Stimulated activated CD8-positive, alpha-beta memory T cell treated with anti-CD3 and anti-CD28 coated beads, Interleukin-7, amount 100 ng/mL, for 4 hours (primary cell): ENCODE measurements around the gene CYLD.

Experiments used
- DNase-seq, 2 donors: peaks; one replicate each; pipeline ENCODE4 v3.0.0-alpha.2; 2020; ENCODE audit warnings: low read depth in 2 of 2

The CYLD gene

DNA sequence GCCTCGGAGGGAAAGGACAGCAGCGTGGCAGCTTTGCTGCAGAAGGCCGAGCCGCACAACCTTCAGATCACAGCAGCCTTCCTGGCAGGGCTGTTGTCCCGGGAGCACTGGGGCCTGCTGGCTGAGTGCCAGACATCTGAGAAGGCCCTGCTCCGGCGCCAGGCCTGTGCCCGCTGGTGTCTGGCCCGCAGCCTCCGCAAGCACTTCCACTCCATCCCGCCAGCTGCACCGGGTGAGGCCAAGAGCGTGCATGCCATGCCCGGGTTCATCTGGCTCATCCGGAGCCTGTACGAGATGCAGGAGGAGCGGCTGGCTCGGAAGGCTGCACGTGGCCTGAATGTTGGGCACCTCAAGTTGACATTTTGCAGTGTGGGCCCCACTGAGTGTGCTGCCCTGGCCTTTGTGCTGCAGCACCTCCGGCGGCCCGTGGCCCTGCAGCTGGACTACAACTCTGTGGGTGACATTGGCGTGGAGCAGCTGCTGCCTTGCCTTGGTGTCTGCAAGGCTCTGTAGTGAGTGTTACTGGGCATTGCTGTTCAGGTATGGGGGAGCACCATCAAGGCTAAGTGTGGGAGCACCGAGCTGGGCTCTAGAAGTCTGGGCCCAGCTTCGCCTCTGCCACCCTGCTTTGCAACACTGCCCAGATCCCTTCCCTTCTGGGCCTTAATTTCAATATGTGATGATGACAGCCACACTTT lies 29.9 kb upstream of the CYLD start:
- no peak for DNase-seq

DNA sequence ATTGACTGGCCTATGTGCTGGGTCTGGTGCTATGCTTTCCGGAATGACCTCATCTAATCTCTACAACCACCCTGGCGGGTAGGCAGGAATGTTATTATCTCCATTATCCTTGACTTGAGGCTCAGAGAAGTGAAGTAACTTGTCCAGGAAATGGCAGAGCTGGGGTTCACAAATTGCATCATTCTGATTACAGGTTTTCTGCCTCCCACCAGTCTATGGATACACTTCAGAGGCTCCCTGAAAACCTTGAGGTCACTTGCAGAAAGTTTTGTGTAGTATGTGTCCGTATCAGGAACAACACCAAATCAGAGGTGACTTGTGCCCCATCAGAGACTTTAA lies 29.4 kb upstream of the CYLD start:
- DNase-seq = no peak

DNA sequence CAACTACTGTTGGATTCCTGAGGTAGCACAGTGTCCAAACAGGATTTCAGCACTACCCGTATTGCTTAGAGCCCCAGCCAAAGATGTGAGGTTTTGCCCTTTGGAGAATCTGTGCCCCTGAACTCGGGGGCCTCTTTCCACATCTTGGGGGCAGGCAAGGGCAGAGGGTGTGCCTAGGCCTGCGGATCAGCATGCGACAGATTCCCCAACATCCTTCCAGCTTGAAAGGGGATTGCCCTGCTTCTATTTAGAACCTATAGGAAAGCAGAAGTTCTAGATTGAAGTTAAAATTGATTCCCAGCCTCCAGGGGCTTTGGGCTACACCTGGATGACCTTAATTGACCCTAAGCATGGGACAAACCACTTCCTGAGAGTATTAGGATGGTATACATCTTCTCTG lies 28.9 kb upstream of the CYLD start:
- DNase-seq = no peak

DNA sequence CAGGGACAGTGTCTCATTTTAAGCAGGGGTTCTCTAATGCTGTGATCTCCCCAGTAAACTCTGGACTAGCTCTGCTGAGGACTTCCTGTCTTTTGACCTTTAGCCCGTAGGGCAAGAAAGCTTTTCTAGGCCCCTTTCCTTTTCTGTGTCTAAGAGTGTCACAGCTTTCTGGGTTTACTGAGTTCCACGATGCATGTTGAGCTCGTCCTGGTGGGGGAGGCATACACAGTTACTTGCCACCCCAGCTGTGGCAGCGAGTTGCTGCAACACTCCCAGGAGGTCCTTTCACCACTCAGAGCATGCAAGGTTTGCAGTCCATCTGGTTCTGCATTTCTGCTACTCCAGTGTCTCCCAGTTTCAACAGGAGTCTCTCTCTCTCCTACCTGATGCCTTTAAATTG lies 24.8 kb upstream of the CYLD start:
- DNase-seq = no peak

DNA sequence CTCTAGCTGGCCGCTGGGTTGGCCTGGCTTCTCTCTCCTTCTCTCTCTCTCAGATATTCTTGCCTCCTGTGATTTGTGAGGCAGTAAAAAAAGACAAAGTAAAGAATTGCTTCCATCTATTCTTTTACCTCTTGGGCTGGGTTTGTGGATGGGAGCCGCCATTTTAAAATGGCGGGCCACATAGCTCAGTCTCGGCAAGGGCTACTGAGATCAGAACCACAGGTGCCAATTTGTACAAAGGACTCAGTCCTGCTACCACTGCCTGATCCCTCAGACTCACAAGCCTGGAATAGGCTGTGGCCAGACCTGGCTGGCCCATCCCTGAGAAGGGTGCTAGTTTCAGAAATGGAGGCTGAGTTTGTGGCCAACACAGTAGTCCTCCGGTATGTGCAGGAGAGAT lies 24.4 kb upstream of the CYLD start:
- no peak for DNase-seq

DNA sequence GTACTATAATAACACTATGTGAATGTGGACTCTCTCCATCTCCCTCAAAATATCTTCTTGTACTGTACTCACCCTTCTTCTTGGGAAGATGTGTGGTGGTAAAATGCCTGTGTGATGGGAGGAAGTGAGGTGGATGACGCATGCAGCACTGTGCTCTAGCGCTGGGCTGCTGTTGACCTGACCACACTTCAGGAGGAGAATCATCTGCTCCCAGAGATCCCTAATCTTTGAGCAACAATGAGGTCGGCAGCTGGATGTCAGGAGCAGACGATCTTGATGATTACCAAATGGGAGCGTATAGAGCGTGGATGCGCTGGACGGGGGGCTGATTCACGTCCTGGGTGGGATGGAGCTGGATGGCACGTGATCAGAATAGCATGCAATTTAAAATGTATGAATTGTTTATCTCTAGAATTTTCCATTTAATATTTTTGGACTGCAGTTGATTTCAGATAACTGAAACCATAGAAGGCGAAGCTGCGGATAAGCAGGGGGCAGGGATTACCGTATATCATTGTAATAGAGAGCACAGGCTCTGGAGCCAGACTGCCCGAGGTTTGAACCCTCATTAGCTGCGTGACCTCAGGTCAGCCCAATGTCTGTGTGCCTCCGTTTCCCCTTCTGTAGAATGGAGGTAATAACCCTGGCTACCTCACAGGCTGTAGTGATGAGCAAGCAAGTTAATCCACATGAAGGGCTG lies 23.7 kb upstream of the CYLD start:
- no peak for DNase-seq

DNA sequence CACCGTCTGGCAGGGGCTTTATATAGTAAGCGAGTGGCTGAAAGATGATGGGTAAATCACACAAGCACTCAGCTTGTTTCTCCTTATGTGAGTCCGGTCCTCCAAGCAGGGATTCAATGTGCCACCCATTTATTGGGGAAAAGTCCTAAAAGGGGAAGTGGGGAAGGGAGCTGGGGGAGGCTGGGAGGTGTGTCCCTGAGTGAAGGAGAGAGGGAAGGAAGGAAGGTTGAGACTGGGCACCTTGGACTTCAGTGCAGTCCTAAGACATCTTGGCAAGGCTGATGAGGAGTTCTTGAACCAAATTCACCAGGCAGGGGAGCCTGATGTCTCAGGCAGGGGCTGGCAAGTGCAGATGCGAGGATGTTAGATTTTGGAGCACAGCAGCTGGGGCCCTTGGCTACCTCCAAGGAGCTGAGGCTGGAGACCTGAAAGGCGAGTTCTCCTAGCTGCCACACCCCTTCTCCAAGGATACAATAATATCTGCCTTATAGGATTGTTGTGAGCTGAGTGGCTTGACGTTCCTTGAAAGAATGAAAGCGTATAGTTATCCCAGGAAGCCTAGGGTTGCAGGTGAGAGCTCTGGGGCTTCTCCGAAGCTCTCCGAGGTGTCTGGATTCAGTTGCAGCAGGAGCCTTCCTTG lies 23.0 kb upstream of the CYLD start:
- no peak for DNase-seq

DNA sequence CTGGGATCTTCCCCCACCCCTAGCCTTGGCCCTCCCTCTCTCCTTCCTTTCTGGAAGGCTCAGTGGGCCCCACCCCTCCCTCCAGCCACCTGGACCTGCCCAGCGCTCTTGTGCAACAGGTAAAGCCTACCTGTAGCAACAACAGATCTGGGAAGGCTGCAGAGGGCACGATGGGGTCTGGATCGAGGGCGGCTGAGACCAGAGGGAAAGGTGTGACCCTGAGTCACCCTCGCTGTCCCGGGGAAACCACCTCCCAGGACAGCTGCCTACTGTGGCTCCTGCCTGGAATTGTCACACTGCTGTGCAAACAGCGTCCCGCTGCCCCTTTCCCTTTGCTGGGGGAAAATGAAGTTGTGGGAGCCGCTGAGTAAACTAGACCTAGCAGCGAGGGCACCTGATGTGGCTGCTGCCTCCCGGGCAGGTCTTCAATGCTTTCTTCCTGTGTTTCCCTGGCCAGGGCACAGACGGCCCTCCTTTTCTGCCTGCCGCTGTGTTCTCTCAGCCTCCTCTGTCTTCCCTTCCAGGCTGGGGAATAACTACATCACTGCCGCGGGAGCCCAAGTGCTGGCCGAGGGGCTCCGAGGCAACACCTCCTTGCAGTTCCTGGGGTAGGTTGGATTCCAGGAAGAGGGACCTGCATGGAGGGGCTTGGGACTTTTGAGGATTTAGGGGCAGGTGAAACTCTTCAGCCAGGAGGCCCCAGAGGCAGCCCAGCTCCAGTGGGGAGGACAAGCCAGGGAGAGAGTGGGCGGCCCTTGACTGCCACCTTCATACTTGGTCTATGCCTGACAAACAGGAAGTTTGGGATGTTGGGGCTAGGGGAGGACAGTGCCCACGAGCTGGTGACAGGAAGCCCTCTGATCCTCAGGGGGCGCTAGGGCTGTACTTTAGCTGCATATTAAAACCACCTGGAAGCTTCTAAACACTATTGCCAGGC lies 22.2 kb upstream of the CYLD start:
- no peak for DNase-seq

DNA sequence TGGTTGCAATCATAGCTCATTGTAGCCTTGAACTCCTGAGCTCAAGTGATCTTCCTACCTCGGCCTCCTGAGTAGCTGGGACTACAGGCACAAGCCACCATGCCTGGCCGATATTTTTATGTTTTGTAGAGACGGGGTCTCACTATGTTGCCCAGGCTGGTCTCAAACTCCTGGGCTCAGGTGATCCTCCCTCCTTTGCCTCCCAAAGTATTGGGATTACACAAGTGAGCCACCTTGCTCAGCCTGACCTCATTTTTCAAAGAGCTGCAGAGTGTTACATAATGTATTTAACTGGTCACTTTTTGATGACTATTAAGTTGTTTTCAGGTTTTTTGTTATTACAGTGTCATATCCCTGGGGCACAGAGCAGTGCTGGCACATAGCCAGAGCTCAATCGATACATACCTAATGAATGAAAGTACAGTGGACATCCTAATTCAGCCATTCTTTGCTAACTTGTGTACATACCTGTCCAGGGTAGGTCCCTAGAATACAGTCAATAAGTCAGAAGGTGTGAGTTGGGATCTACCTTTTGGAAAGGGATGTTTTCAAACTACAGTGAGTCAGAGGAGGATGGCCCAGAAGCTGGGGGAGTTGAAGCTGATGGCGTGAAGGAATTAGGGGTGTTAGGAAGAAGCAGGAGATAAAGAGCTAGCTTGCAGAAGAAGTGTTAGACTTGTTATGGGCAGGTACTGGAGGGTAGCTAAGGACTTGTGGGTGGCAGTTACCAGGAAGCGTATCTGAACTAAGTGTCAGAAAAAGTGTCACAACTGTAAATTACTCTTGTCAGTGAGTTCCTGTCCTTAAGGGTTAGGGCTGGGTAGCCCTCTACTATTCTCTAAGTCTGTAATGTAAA lies 20.1 kb upstream of the CYLD start:
- no peak for DNase-seq

DNA sequence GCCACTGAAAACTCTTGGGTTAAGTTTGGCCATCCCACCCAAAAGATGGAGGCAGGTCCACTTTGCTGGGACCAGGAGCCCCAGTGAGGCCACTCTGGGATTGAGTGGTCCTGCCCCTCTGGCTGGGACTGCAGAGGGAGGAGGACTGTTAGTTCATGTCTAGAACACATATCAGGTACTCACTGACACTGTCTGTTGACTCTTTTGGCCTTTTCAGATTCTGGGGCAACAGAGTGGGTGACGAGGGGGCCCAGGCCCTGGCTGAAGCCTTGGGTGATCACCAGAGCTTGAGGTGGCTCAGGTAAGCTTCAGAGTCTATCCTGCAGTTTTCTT lies 19.5 kb upstream of the CYLD start:
- no peak for DNase-seq

DNA sequence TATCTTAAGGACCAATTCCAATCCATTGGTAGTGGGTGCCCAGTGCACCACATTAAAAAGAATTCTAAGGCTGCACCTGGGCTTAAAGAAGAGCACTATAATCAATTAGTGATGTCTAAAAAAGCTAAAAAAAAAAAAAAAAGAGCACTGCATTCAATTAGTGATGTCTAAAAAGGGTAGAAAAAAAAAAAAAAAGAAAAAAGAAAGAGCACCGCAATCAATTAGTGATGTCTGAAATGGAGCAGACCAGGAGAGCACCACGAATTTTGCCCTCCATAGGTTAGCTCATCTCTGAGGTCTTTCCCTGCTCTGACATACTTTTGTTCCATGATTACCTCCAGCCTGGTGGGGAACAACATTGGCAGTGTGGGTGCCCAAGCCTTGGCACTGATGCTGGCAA lies 18.9 kb upstream of the CYLD start:
- DNase-seq = no peak

DNA sequence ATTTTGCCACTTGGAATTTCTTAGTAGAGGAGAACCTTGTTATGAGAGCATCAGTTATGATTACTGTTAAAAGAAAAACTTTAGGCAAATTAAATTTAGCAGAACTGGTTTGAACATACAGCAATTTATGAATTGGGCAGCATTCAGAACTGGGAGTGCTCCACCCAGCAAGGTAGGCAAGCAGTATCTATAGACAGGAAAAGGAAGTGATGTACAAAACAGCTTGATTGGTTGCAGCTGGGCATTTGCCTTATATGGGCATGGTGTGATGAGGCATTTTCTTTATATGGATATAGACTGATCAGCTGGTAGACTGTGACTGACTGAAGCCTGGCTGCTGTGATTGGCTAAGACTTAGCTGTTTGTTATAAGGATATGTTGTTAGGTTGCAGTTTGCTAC lies 17.6 kb upstream of the CYLD start:
- DNase-seq = no peak

DNA sequence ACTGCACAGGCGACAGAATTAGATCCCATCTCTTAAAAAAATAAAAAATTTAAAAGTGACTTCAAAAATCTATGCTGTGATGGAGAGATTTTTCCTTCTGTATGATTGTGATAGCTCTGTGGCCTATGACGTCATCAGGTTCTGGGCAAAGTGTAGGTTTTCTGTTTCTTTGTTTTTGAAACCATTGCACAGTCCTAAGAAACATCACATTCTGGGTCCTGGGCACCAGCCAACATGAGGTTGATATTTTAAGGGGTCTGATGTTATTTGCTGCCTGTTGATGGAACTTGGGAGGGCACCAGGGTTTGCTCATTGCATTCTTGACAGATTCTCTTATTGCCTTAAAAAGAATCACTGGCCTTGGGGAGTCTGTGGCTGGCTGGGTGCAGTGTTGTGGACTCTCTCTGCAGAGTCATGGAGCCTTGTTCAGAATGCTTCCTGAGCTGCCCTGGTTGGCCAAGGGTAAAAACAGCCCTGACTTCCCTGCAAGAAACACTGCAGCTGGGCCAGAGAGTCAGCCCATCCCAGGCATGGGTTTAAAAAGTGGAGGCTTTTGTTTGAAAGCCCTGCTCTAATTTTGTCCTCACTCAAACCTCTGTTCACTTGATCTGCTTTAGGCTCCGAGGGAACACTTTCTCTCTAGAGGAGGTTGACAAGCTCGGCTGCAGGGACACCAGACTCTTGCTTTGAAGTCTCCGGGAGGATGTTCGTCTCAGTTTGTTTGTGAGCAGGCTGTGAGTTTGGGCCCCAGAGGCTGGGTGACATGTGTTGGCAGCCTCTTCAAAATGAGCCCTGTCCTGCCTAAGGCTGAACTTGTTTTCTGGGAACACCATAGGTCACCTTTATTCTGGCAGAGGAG lies 10.5 kb upstream of the CYLD start:
- DNase-seq = no peak

DNA sequence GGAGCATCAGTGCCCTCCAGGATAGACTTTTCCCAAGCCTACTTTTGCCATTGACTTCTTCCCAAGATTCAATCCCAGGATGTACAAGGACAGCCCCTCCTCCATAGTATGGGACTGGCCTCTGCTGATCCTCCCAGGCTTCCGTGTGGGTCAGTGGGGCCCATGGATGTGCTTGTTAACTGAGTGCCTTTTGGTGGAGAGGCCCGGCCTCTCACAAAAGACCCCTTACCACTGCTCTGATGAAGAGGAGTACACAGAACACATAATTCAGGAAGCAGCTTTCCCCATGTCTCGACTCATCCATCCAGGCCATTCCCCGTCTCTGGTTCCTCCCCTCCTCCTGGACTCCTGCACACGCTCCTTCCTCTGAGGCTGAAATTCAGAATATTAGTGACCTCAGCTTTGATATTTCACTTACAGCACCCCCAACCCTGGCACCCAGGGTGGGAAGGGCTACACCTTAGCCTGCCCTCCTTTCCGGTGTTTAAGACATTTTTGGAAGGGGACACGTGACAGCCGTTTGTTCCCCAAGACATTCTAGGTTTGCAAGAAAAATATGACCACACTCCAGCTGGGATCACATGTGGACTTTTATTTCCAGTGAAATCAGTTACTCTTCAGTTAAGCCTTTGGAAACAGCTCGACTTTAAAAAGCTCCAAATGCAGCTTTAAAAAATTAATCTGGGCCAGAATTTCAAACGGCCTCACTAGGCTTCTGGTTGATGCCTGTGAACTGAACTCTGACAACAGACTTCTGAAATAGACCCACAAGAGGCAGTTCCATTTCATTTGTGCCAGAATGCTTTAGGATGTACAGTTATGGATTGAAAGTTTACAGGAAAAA lies 9.7 kb upstream of the CYLD start:
- no peak for DNase-seq

DNA sequence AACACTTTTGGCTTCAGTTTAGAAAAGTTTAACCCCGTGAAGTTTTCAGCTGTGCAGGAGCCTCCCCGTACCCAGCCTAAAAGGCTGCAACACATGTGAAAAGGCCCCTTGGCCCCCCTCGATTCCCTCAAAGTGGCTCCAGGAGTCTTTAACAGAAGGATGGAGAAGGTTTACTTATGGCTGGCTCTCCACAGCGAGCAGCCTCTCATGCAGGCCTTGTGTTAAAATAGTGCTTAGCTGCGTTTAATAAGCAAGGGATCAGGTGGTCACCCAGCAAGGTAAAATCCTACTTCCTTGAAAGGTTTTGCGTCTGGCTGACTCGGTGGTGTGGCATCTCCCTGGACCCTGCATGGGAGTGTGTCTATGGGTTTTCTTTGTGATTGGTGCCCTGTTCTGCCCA lies 8.4 kb upstream of the CYLD start:
- DNase-seq = no peak

DNA sequence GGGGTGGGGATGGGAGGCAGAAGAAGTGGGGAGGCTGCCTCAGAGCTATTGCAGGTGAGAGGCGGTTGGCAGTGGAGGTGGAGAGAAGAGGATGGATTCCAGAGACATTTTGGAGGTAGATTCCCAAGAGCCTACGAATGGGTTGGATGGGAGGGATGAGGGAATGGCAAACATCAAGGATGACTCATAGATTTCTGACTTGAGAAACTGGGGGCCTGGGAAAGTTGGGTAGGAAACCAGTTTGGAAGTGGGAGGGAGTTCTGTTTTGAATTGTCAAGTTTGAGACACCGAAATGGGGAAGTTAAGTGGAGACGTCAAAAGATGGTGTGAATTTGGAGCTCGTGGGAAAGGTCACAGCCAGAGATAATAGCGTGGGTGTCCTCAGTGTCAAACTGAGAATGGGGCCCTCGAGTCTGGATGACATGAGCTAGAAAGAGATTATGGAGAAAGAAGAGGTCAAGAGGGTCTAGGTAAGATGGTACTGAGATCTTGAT lies 6.2 kb upstream of the CYLD start:
- DNase-seq = no peak

DNA sequence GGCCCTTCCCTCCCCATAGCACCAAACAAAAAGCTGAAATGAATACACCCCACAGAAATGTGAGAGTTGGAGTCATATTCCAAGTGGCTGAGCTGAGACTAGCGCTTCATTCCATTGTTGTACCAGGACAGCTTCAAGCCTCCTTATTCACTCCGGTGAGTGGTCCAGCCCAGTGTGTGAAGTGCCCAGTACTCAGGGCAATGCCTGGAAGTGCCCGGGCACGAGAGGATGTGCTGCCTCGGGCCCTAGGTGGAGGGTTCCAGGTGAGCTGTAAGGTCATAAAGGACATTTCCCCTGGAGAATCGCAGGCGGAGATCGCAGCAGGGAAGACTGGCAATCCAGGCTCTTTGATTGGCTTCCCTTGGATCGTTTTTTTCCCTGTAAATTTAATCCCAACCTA lies 5.4 kb upstream of the CYLD start:
- DNase-seq = no peak

DNA sequence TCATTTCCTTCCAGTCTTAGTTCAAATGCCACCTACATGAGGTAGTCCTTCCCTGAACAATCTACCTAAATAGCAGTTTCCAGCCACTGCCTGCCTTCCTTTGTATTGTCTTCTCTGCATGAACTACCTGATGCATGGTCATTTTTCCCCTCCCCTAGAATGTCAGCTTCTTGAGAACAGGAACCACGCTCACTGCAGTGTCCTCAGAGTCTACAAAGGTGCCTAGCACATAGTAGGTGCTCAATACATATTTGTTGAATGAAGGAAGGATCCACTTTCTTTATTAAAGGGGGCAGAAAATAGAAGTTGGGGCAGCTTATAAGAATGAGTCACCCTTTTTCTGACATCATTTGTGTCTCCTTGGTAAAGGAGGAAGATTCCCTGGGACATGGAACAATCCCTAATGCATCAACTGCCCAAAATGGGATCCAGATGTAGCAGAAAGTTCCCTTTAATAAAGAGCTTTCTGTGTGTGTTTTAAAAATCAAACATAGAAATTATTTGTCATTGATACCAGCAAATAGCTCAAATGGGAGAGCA lies 4.4 kb upstream of the CYLD start:
- DNase-seq = no peak

DNA sequence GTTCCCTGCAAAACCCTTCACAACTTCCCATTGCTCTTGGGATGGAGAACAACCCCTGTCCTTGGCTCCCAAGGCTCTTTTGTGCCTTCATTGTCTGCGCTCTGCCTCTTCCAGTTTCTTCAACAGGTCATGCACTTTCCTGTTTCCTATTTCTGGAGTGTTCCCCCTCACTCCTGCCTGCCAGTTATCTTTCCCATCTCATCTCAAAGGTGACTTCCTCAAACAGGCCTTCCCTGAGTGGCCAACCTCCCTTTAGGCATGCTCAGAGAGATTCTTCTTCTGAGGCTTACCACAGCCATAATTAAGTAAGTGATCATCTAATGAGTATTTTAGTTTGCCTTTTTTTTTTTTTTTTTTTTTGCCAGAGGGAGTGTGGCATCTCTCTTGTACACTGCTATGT lies 2.9 kb upstream of the CYLD start:
- DNase-seq = no peak
